ENCODE measurements around the gene RPL14. TPM values are rescaled to one million over a fixed set of nuclear protein-coding genes. Genes with fewer than 3 reads are reported as not detected.

RPL14 gene
- total RNA-seq, 1 donor from 2014 or later = 2,616 TPM

- intact Hi-C loops (cut with micrococcal nuclease) = no loop called here
- DNase-seq (no peak), ATAC-seq (ENCODE audit: low read depth) (no peak)
- TF ChIP-seq, protein P1, sequence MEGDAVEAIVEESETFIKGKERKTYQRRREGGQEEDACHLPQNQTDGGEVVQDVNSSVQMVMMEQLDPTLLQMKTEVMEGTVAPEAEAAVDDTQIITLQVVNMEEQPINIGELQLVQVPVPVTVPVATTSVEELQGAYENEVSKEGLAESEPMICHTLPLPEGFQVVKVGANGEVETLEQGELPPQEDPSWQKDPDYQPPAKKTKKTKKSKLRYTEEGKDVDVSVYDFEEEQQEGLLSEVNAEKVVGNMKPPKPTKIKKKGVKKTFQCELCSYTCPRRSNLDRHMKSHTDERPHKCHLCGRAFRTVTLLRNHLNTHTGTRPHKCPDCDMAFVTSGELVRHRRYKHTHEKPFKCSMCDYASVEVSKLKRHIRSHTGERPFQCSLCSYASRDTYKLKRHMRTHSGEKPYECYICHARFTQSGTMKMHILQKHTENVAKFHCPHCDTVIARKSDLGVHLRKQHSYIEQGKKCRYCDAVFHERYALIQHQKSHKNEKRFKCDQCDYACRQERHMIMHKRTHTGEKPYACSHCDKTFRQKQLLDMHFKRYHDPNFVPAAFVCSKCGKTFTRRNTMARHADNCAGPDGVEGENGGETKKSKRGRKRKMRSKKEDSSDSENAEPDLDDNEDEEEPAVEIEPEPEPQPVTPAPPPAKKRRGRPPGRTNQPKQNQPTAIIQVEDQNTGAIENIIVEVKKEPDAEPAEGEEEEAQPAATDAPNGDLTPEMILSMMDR (IDR thresholded peaks at IDR 0.05) = no peak
- Mint-ChIP-seq H3K9me3 (peaks cover 2% of the 10 kb centered on the region), H3K4me3 (no peak overlapping the region), H3K4me1 (no peaks in the 10 kb centered on the region), H3K27ac (no peak overlapping the region), H3K27me3 (no peaks in the 10 kb centered on the region), H3K36me3 (ENCODE audit: low read depth) (peaks cover 2% of the 10 kb centered on the region)
- POLR2A ChIA-PET = no interaction called here
- CTCF ChIA-PET = no interaction called here
Measured at GRCh38 chr3:40499952-40500351, 42.8 kb downstream of the RPL14 start.

DNA sequence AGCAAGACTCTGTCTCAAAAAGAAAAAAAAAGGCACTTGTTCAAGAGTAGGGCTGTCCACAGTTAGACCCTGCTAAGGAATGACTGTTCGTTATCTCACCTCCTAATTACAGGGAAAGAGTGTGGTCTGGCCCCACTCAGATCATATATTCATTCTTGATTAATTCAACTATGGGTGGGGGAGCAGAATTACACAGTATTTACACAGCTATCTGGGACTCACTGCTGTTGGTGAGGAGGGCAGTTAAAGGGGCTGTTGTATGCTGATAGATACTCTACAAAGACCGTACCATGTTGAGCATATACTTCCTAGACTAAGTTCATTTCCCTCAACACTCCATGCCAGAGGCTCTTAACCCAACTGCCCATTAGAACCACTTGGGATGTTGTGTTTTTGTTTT is 44.9 kb downstream of the RPL14 start:
- CTCF ChIA-PET = no interaction called here
- ATAC-seq (ENCODE audit: low read depth) = no peak
- POLR2A ChIA-PET = no interaction called here
- TF ChIP-seq, protein P1 (IDR thresholded peaks at IDR 0.05) = no peak
- Mint-ChIP-seq H3K4me1 (peaks cover 13% of the 10 kb centered on the region), H3K27ac (no peak overlapping the region), H3K36me3 (ENCODE audit: low read depth) (peaks cover 6% of the 10 kb centered on the region), H3K4me3 (no peak overlapping the region), H3K9me3 (peaks cover 2% of the 10 kb centered on the region), H3K27me3 (no peaks in the 10 kb centered on the region)
- intact Hi-C loops (cut with micrococcal nuclease) = no loop called here
- DNase-seq = no peak

DNA sequence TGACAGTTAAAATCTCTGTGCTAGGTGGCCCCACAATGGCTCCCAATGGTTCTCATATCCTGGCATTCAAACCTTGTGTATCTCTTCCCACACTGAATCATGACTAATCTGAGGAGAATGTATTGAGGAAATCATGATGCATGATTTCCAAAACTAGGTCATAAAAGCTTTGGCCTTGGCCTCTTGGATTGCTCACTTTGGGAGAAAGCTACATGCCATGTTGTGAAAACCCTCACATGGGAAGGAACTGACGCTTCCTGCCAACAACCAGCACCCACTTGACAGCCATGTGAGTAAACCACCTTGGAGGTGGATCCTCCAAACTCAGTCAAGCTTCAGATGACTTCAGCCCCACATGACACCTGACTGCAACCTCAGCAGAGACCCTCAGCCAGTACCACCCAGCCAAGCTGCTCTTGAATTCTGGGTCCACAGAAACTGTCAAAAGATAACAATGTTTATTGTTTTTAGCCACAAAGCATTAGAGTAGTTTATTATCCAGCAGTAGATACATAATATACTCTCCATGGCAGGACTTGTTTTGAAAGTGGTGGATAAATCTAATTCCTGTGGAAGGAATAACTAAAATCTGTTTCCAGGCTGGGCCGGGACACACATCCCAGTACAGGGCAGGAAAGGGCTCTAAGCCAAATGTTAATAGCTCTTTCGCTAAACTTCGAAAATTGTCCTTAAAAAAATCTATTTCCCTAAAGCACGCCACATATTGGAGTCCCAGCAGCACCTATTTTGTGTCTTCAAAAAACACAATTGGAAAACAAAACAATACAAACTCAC is 47.7 kb downstream of the RPL14 start:
- Mint-ChIP-seq H3K27ac (no peak overlapping the region), H3K4me1 (peaks cover 13% of the 10 kb centered on the region), H3K27me3 (no peaks in the 10 kb centered on the region), H3K4me3 (peak overlapping the region; percentile 96), H3K9me3 (no peaks in the 10 kb centered on the region), H3K36me3 (ENCODE audit: low read depth) (peaks cover 4% of the 10 kb centered on the region)
- no peak for DNase-seq
- ATAC-seq (ENCODE audit: low read depth) = no peak
- intact Hi-C loops (cut with micrococcal nuclease) = loop anchor here (1.0 to 5.0 kb wide), 2 partner anchors 28 to 48 kb away; partner anchors contain the start of genes RPL14 and ZNF619
- POLR2A ChIA-PET = interaction anchor here (1.5 to 2.7 kb wide), 3 partner anchors 20 to 47 kb away, joined by 7 to 17 read pairs (median 13); partner anchors contain the start of genes RPL14, ZNF619 and ZNF621
- TF ChIP-seq, protein P1 (IDR thresholded peaks at IDR 0.05) = no peak
- CTCF ChIA-PET = interaction anchor here (1.4 kb wide), 1 partner anchor 12 kb away, joined by 3 read pairs; no protein-coding TSS in a partner anchor

GRCh38 chr3:40505599-40506462 is 48.7 kb downstream of the RPL14 start, which contains the start of gene ZNF620:
Gene ZNF620, plus strand, starts transcription at chr3:40506039. Its CDS starts 314 bp downstream, at chr3:40506353.
- H3K4me1 Mint-ChIP-seq = peaks cover 13% of the 10 kb centered on the region
- peak; percentile 83 for ATAC-seq (ENCODE audit: low read depth)
- H3K36me3 Mint-ChIP-seq (ENCODE audit: low read depth) = peaks cover 9% of the 10 kb centered on the region
- TF ChIP-seq, protein P1 (IDR thresholded peaks at IDR 0.05) = no peak
- POLR2A ChIA-PET = interaction anchor here (1.5 to 2.7 kb wide), 3 partner anchors 19 to 48 kb away, joined by 7 to 17 read pairs (median 13); partner anchors contain the start of genes RPL14, ZNF619 and ZNF621
- intact Hi-C loops (cut with micrococcal nuclease) = loop anchor here (1.0 to 5.0 kb wide), 3 partner anchors 18 to 49 kb away; partner anchors contain the start of genes RPL14, ZNF619 and ZNF621
- no peaks in the 10 kb centered on the region for H3K27me3 Mint-ChIP-seq
- peak within 1 kb of the TSS; percentile 96 for H3K4me3 Mint-ChIP-seq
- DNase-seq = peak; percentile 35
- no peaks in the 10 kb centered on the region for H3K9me3 Mint-ChIP-seq
- peak within 1 kb of the TSS; percentile 79 for H3K27ac Mint-ChIP-seq
- CTCF ChIA-PET = interaction anchor here (0.8 to 1.4 kb wide), 3 partner anchors 13 to 49 kb away, joined by 3 to 5 read pairs (median 3); partner anchors contain the start of genes RPL14 and ZNF621
